Activated CD4-positive, alpha-beta T cell treated with anti-CD3 and anti-CD28 coated beads, Interleukin-2, amount 50 U/mL, for 1 hour (primary cell): ENCODE measurements around the gene KL.

ENCODE experiments used
- DNase-seq: peaks from one replicate; pipeline ENCODE4 v3.0.0-alpha.2; 2020

KL gene

GRCh38 chr13:33016414-33017322 is at the start of gene KL:
KL (plus strand) TSS chr13:33016423; CDS start chr13:33016441, 18 bp downstream.
- DNase-seq, result no peak

- no peak for DNase-seq
Observed at GRCh38 chr13:32967584-32968182, 48.5 kb upstream of the KL start.

- DNase-seq, result no peak
Observed at GRCh38 chr13:32968316-32968715, 47.9 kb upstream of the KL start.

GRCh38 chr13:32968793-32969192 is 47.4 kb upstream of the KL start:
- no peak for DNase-seq

GRCh38 chr13:32969516-32969941 is 46.7 kb upstream of the KL start:
- DNase-seq, result no peak

GRCh38 chr13:32976056-32976805 is 40.0 kb upstream of the KL start:
- DNase-seq, result no peak

- no peak for DNase-seq
Observed at GRCh38 chr13:32976912-32977311, 39.3 kb upstream of the KL start.

- DNase-seq, result no peak
Observed at GRCh38 chr13:32977321-32977720, 38.9 kb upstream of the KL start.

- no peak for DNase-seq
Observed at GRCh38 chr13:32978278-32978677, 37.9 kb upstream of the KL start.

- DNase-seq, result no peak
Observed at GRCh38 chr13:32983058-32983457, 33.2 kb upstream of the KL start.

- DNase-seq, result no peak
Observed at GRCh38 chr13:32984857-32985626, 31.2 kb upstream of the KL start.

GRCh38 chr13:32986552-32986951 is 29.7 kb upstream of the KL start:
- no peak for DNase-seq

GRCh38 chr13:32987462-32987861 is 28.8 kb upstream of the KL start:
- DNase-seq, result no peak

GRCh38 chr13:32988608-32989289 is 27.5 kb upstream of the KL start:
- DNase-seq, result no peak

GRCh38 chr13:32989290-32989667 is 26.9 kb upstream of the KL start:
- no peak for DNase-seq

GRCh38 chr13:32989942-32990341 is 26.3 kb upstream of the KL start:
- DNase-seq, result no peak

GRCh38 chr13:32993145-32993544 is 23.1 kb upstream of the KL start:
- DNase-seq, result no peak

GRCh38 chr13:32997399-32997798 is 18.8 kb upstream of the KL start:
- no peak for DNase-seq

- DNase-seq, result no peak
Observed at GRCh38 chr13:32998966-32999365, 17.3 kb upstream of the KL start.

GRCh38 chr13:33000365-33000764 is 15.9 kb upstream of the KL start:
- no peak for DNase-seq

- no peak for DNase-seq
Observed at GRCh38 chr13:33003458-33004019, 12.7 kb upstream of the KL start.

GRCh38 chr13:33004511-33004910 is 11.7 kb upstream of the KL start:
- no peak for DNase-seq
